Body of pancreas (tissue), 4 donors: Measurements from ENCODE around the gene IRS1. TPM values are rescaled to one million over a fixed set of nuclear protein-coding genes. Genes with fewer than 3 reads are reported as not detected.
A peak's percentile ranks its signal among the peaks of the same experiment; 100 is the strongest.

Experiments
- ATAC-seq: fragments of 150-250 bp; one replicate; pipeline ENCODE4 v1.9.1; 2016
- DNase-seq, 4 donors: peaks; one replicate each; pipeline ENCODE4 v3.0.0-alpha.2; 2019
- H3K27ac ChIP-seq, 4 donors: fragments of 200-600 bp; sonication (generic); 1 replicate in 3 of 4; 2 replicates in 1 of 4; pipeline versions ENCODE4 v1.5.1 to v1.6.1; 2016 to 2019; ENCODE audit warnings: mild to moderate bottlenecking in 1 of 4, mixed read lengths in 1 of 4, moderate library complexity in 1 of 4
- H3K27me3 ChIP-seq, 2 donors: fragments of 200-600 bp; sonication (generic); one replicate each; pipeline ENCODE4 v1.6.0; 2016; ENCODE audit warnings: mild to moderate bottlenecking in 1 of 2
- H3K36me3 ChIP-seq, 2 donors: fragments of 200-600 bp; sonication (generic); replicated peaks in 1 of 2; 2 replicates each; pipeline ENCODE4 v1.5.1; 2016; ENCODE audit warnings: low read depth in 2 of 2; ENCODE audit not compliant: insufficient read depth in 1 of 2
- H3K4me1 ChIP-seq: fragments of 200-600 bp; sonication (generic); one replicate; pipeline ENCODE4 v1.6.0; 2016
- H3K4me3 ChIP-seq, 2 donors: fragments of 200-600 bp; sonication (generic); 1 replicate in 1 of 2; 2 replicates in 1 of 2; pipeline ENCODE4 v1.5.1; 2016 to 2019
- H3K9me3 ChIP-seq, 3 donors: fragments of 200-600 bp; sonication (generic); 1 replicate in 2 of 3; 2 replicates in 1 of 3; pipeline ENCODE4 v1.5.1; 2016
- POLR2A ChIP-seq, 3 donors: fragments of 450-650 bp; IDR thresholded peaks; one replicate each; pipeline ENCODE4 v1.6.1; 2016; ENCODE audit warnings: antibody characterized with exemption in 3 of 3, mild to moderate bottlenecking in 2 of 3
- WGBS, 2 donors: methylation state at CpG; one replicate each; pipeline ENCODE4 v1.1.5; 2017; 5-methylcytosine and 5-hydroxymethylcytosine counted together
- intact Hi-C: fragments of 100-400 bp; cut with DNase I; formaldehyde crosslinking; loops from one replicate; pipeline ENCODE4 v1.15.1; 2023
- total RNA-seq, 2 donors: library from RNA; depleted of rRNA; stranded (reverse); fragments of >200 nt; gene quantifications; one replicate each; pipeline ENCODE4 v1.1.0, GENCODE V29; 2016
- TF ChIP-seq, protein P1 (sequence below), 7 experiments: fragments of 450-650 bp in 4 of 7; fragments of 200-600 bp in 3 of 7; sonication (generic) in 3 of 7; IDR thresholded peaks; one replicate each; pipeline ENCODE4 v1.5.1; 2016 to 2019; ENCODE audit warnings: antibody characterized with exemption in 7 of 7

IRS1 gene
- total RNA-seq, 2 donors from 2014 or later = 8.2 to 9.6 TPM

DNA sequence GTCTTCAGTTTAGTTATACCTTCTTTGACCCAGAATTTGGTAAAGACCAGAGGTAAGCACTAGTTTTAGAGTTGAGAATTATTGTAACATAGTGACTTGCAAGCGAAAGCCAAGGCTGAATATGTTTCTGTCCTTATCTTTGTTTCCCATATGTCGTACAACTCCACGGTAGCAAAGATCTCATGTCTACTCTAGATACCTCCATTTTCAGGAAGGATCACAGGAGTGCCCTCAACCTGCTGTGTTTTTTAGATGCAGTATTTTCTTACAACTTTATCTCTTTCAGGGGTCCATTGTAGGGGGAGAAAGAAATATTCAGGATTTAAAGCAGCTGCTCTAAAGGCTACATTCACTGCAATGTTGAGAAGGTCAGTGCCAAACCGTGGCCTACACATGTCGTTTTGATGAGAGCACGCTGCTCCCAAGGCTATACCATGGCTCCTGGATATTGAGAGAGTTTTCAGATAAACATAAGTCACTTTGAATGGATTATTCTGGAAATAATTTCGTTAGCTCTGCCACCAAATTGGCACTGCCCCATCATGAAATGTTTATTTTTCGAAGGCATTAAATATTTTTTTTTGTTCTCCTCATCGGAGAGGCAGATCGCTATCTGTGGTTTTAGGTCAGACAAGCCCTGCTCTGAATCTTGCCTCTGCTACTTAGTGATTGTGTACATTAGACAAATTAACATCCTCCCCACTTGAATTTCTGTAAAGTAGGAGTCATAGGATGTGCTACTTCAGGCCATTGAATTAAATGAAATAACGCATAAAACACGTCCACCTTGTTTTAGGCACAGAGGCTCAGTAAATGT is 38.4 kb upstream of the IRS1 start:
- DNase-seq (no peak), ATAC-seq (no peak)
- intact Hi-C loops = no loop called here
- Histone ChIP-seq H3K4me1 (peaks cover 33% of the 10 kb centered on the region), H3K27me3 (no peaks in the 10 kb centered on the region), H3K4me3 (no peak overlapping the region), H3K36me3 (no peaks in the 10 kb centered on the region), H3K27ac (peak overlapping the region in 2 of 4 donors; percentile 98 to 100), H3K9me3 (no peaks in the 10 kb centered on the region)
- no peak for TF ChIP-seq POLR2A (IDR thresholded peaks at IDR 0.05)
- TF ChIP-seq, protein P1, sequence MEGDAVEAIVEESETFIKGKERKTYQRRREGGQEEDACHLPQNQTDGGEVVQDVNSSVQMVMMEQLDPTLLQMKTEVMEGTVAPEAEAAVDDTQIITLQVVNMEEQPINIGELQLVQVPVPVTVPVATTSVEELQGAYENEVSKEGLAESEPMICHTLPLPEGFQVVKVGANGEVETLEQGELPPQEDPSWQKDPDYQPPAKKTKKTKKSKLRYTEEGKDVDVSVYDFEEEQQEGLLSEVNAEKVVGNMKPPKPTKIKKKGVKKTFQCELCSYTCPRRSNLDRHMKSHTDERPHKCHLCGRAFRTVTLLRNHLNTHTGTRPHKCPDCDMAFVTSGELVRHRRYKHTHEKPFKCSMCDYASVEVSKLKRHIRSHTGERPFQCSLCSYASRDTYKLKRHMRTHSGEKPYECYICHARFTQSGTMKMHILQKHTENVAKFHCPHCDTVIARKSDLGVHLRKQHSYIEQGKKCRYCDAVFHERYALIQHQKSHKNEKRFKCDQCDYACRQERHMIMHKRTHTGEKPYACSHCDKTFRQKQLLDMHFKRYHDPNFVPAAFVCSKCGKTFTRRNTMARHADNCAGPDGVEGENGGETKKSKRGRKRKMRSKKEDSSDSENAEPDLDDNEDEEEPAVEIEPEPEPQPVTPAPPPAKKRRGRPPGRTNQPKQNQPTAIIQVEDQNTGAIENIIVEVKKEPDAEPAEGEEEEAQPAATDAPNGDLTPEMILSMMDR (IDR thresholded peaks at IDR 0.05) = no peak
- 59 to 64% methylated on average over 12 of the region's 12 CpGs for WGBS, 2 donors

DNA sequence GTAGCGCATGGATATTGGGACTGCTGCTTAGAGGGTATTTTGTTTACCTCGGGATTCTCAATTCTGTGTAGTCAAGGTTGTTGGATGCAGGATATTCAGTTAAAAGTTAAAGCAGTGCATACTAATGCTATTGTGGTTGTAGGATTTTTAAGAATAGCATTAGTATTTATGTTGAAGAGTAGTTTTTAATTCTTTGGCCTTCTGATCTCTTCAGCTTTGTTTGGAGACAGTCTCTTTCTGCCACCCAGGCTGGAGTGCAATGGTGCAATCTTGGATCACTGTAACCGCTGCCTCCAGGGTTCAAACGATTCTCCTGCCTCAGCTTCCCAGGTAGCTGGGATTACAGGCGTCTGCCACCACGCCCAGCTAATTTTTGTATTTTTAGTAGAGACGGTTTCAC is 37.7 kb upstream of the IRS1 start:
- Histone ChIP-seq H3K27ac (peak overlapping the region; percentile 26 to 100 (median 99)), H3K36me3 (no peaks in the 10 kb centered on the region), H3K27me3 (no peaks in the 10 kb centered on the region), H3K9me3 (no peaks in the 10 kb centered on the region), H3K4me3 (no peak overlapping the region), H3K4me1 (peaks cover 33% of the 10 kb centered on the region)
- DNase-seq = no peak
- WGBS, 2 donors = 73 to 81% methylated on average over 7 of the region's 7 CpGs
- no peak for ATAC-seq
- intact Hi-C loops = no loop called here
- TF ChIP-seq POLR2A (IDR thresholded peaks at IDR 0.05) = no peak
- TF ChIP-seq, protein P1 (IDR thresholded peaks at IDR 0.05) = no peak

DNA sequence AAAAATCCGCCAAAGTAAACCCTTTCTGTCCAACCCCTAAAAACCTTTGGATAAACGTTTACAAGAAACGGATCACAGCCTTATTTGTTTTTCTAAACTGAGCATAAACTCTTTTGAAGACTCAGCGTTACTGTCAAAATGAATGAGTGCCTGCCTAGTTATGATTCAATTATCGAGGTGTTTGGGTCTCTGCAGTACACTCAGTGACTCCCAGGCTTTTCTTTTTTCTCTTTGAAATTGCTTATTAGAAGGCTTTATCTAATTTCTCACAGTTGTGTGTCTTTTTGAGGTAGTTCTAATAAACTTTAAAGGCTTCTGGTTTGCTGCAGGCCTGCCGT is 36.9 kb upstream of the IRS1 start:
- Histone ChIP-seq H3K27me3 (no peaks in the 10 kb centered on the region), H3K9me3 (no peaks in the 10 kb centered on the region), H3K4me1 (peaks cover 33% of the 10 kb centered on the region), H3K27ac (peak overlapping the region; percentile 97 to 100 (median 99)), H3K4me3 (peak overlapping the region; percentile 54 to 74), H3K36me3 (no peaks in the 10 kb centered on the region)
- DNase-seq (peak in 1 of 4 donors; percentile 8), ATAC-seq (peak; percentile 10)
- intact Hi-C loops = no loop called here
- TF ChIP-seq, protein P1 (IDR thresholded peaks at IDR 0.05) = no peak
- no peak for TF ChIP-seq POLR2A (IDR thresholded peaks at IDR 0.05)
- WGBS, 2 donors = 0% methylated on average over 6 of the region's 6 CpGs

DNA sequence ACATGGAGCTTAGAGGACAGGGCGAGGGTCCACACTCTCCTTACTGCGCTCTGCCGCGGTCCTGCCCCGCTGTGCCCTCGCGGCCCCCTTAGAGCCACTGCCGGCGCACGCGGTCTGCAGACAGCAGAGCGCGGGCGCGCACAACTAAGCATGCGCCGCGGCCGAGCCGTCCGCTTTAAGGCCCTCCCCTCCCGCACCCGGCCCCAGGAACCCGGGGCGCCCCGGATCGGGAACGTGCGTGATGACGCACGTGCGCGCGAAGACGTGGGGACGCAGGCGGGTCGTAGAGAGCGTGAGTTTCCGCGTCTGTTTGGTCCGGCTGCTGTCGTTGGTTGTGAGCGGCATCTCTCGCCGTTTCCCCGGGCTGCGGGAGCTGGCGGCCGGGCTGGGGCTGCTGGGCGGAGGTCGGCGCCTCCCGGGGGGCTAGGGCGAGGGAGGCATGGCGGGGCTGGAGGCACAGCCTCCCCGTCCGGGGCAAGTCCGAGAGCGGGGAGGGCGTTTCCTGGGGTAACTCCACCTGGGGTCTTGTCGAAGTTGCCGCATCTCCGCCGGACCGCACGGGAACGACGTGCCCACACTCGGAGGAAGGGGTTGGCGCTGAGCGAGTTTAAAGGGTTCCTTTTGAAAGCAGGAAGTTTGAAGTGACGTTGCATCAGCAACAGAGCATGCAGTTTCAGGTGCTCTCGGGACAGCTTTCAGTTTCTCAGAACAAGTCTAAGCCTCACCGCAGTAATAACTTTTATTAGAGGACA is 36.4 kb upstream of the IRS1 start, which contains the start of gene RHBDD1:
RHBDD1 (plus strand) TSS at position 259 of the 752 bp plus-strand sequence. CDS start 28,640 bp downstream, outside the sequence.
- intact Hi-C loops = no loop called here
- no peaks in the 10 kb centered on the region for H3K9me3 ChIP-seq
- H3K27me3 ChIP-seq = no peaks in the 10 kb centered on the region
- peak within 1 kb of the TSS; percentile 54 to 74 for H3K4me3 ChIP-seq
- peak within 1 kb of the TSS; percentile 97 to 100 (median 99) for H3K27ac ChIP-seq
- TF ChIP-seq POLR2A (IDR thresholded peaks at IDR 0.05) = peak; percentile 91 to 97 (median 95)
- TF ChIP-seq, protein P1 (IDR thresholded peaks at IDR 0.05) = no peak
- 0 to 3% methylated on average over 11 to 75 of the region's 75 CpGs for WGBS, 2 donors
- ATAC-seq (peak; percentile 97), DNase-seq (peak; percentile 92 to 95 (median 94))
- no peaks in the 10 kb centered on the region for H3K36me3 ChIP-seq
- H3K4me1 ChIP-seq = peaks cover 33% of the 10 kb centered on the region
